Neural cell (in vitro differentiated cells): ENCODE data around the gene OR5I1. TPM values are rescaled to one million over a fixed set of nuclear protein-coding genes. Genes with fewer than 3 reads are reported as not detected.

Experiments
- H2AFZ ChIP-seq: fragments of 200-600, 300-800 bp; sonication (generic), shearing (Covaris generic); 2 replicates; pipeline ENCODE4 v1.6.0; 2014; ENCODE audit warnings: low read depth, mild to moderate bottlenecking, antibody characterized with exemption, low read length, moderate library complexity
- H3F3A ChIP-seq: fragments of 200-600 bp; shearing (Covaris generic); 2 replicates; pipeline ENCODE4 v1.6.1; 2016; ENCODE audit warnings: mild to moderate bottlenecking, moderate library complexity, mixed read lengths, antibody characterized with exemption, low read length; ENCODE audit not compliant: insufficient read depth, poor library complexity, severe bottlenecking
- H3K27ac ChIP-seq: fragments of 200-600, 300-800 bp; sonication (generic), shearing (Covaris generic); 2 replicates; pipeline ENCODE4 v1.5.1; 2014; ENCODE audit warnings: mild to moderate bottlenecking, low read length, moderate library complexity
- H3K27me3 ChIP-seq: fragments of 300-800, 200-600 bp; sonication (generic), shearing (Covaris generic); 2 replicates; pipeline ENCODE4 v1.6.0; 2014; ENCODE audit warnings: mild to moderate bottlenecking, low read depth, low read length, moderate library complexity; ENCODE audit not compliant: insufficient read depth
- H3K36me3 ChIP-seq: fragments of 300-800, 200-600 bp; sonication (generic), shearing (Covaris generic); 2 replicates; pipeline ENCODE4 v1.5.1; 2014; ENCODE audit warnings: mild to moderate bottlenecking, antibody characterized with exemption, low read length, moderate library complexity; ENCODE audit not compliant: insufficient read depth
- H3K4me2 ChIP-seq: fragments of 300-800, 200-600 bp; sonication (generic), shearing (Covaris generic); 2 replicates; pipeline ENCODE4 v1.6.0; 2014; ENCODE audit warnings: mild to moderate bottlenecking, low read length
- H3K4me3 ChIP-seq: fragments of 300-800, 200-600 bp; sonication (generic), shearing (Covaris generic); 2 replicates; pipeline ENCODE4 v1.5.1; 2014; ENCODE audit warnings: mild to moderate bottlenecking, low read length, moderate library complexity
- H3K79me2 ChIP-seq: fragments of 200-600 bp; shearing (Covaris generic); replicated peaks from 2 replicates; pipeline ENCODE4 v1.6.0; 2014; ENCODE audit warnings: mild to moderate bottlenecking, low read length, moderate library complexity; ENCODE audit not compliant: insufficient read depth
- H3K9ac ChIP-seq: fragments of 300-800, 200-600 bp; sonication (generic), shearing (Covaris generic); 2 replicates; pipeline ENCODE4 v1.6.1; 2016; ENCODE audit warnings: mild to moderate bottlenecking, low read length, mixed read lengths
- H3K9me2 ChIP-seq: fragments of 200-600 bp; shearing (Covaris generic); 2 replicates; pipeline ENCODE4 v1.6.1; 2016; ENCODE audit warnings: mild to moderate bottlenecking, low read length, mixed read lengths; ENCODE audit not compliant: insufficient read depth
- H3K9me3 ChIP-seq: fragments of 200-600, 300-800 bp; sonication (generic), shearing (Covaris generic); 2 replicates; pipeline ENCODE4 v1.6.1; 2016; ENCODE audit warnings: mild to moderate bottlenecking, mixed run types, low read length, moderate library complexity, mixed read lengths
- H4K20me1 ChIP-seq: fragments of 200-600 bp; shearing (Covaris generic); 2 replicates; pipeline ENCODE4 v1.6.1; 2016; ENCODE audit warnings: mild to moderate bottlenecking, mixed run types; ENCODE audit not compliant: insufficient read depth
- EP300 ChIP-seq: fragments of 450-650 bp; conservative IDR thresholded peaks from 2 replicates; pipeline ENCODE4 v1.6.1; 2014; ENCODE audit warnings: antibody characterized with exemption, mild to moderate bottlenecking, moderate library complexity; ENCODE audit not compliant: poor library complexity, severe bottlenecking
- EZH2 ChIP-seq: fragments of 200-600, 300-800 bp; shearing (Covaris generic), sonication (generic); IDR thresholded peaks from 2 replicates; pipeline ENCODE4 v1.6.1; 2014; ENCODE audit warnings: antibody characterized with exemption, low read length, borderline replicate concordance, mild to moderate bottlenecking; ENCODE audit not compliant: insufficient read depth, poor library complexity, severe bottlenecking
- MXI1 ChIP-seq: fragments of 450-650 bp; conservative IDR thresholded peaks from 2 replicates; pipeline ENCODE4 v1.6.1; 2014; ENCODE audit warnings: antibody characterized with exemption, mild to moderate bottlenecking; ENCODE audit not compliant: poor library complexity, severe bottlenecking
- POLR2AphosphoS5 ChIP-seq: IDR thresholded peaks from 2 replicates; pipeline ENCODE4 v1.6.1; 2012
- RAD21 ChIP-seq: fragments of 450-650 bp; conservative IDR thresholded peaks from 2 replicates; pipeline ENCODE4 v1.6.1; 2014; ENCODE audit warnings: antibody characterized with exemption, mild to moderate bottlenecking, moderate library complexity
- SMC3 ChIP-seq: fragments of 450-650 bp; conservative IDR thresholded peaks from 2 replicates; pipeline ENCODE4 v1.6.1; 2014; ENCODE audit warnings: antibody characterized with exemption, mild to moderate bottlenecking, moderate library complexity; ENCODE audit not compliant: poor library complexity
- TAF1 ChIP-seq: IDR thresholded peaks from 2 replicates; pipeline ENCODE4 v1.6.1; 2012; ENCODE audit warnings: low read depth
- polyA minus RNA-seq: library from RNA; depleted of rRNA, polyadenylated mRNA; stranded (reverse); fragments of >200 nt; gene quantifications from 2 replicates; pipeline ENCODE4 v1.2.3, GENCODE V29; 2014
- polyA plus RNA-seq: library from polyadenylated mRNA; depleted of rRNA; stranded (reverse); fragments of >200 nt; gene quantifications from 2 replicates; pipeline ENCODE4 v1.2.3, GENCODE V29; 2014
- TF ChIP-seq, protein P1 (sequence below): fragments of 450-650 bp; IDR thresholded peaks from 2 replicates; pipeline ENCODE4 v1.5.1; 2014; ENCODE audit warnings: antibody characterized with exemption, mild to moderate bottlenecking, moderate library complexity; ENCODE audit not compliant: poor library complexity, severe bottlenecking
- TF ChIP-seq, protein P2 (sequence below): IDR thresholded peaks from 2 replicates; pipeline ENCODE4 v1.6.1; 2012; ENCODE audit warnings: borderline replicate concordance

OR5I1 gene
- polyA plus RNA-seq: not detected in 2 replicates
- polyA minus RNA-seq: not detected in 2 replicates

DNA sequence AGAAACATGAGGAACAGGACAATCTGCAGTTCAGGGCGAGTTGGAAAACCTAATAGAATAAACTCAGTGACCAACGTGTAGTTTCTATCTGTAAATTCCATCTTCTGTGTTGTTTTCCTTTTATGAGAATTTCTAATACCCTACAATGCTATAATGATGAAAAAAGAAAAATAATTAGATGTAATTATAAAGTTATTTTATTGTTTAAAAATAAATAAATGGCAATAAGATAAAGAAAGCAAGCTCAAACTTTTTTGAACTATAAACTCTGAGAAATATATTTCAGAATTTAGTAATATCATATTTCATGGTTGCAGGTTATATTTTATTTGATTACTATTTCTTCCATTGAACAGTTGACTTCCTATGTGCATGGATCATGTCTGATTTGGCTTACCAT is at the start of gene OR5I1:
Gene OR5I1 (minus strand): TSS at position 101 of the 400 bp plus-strand sequence. CDS start 0 bp downstream, at position 101.
- Histone ChIP-seq H3K4me2 (no peak within 1 kb of the TSS), H3K4me3 (no peak within 1 kb of the TSS), H3K27me3 (no peaks in the 10 kb centered on the region), H3K9me3 (no peaks in the 10 kb centered on the region), H2AFZ (no peak within 1 kb of the TSS), H3K9ac (no peak within 1 kb of the TSS), H3F3A (no peaks in the 10 kb centered on the region), H4K20me1 (no peaks in the 10 kb centered on the region), H3K36me3 (no peaks in the 10 kb centered on the region), H3K79me2 (no peaks in the 10 kb centered on the region), H3K9me2 (no peaks in the 10 kb centered on the region), H3K27ac (no peak within 1 kb of the TSS)
- TF ChIP-seq TAF1 (no peak), RAD21 (no peak), EP300 (no peak), SMC3 (no peak), POLR2AphosphoS5 (no peak), EZH2 (no peak), MXI1 (no peak)
- TF ChIP-seq, protein P1, sequence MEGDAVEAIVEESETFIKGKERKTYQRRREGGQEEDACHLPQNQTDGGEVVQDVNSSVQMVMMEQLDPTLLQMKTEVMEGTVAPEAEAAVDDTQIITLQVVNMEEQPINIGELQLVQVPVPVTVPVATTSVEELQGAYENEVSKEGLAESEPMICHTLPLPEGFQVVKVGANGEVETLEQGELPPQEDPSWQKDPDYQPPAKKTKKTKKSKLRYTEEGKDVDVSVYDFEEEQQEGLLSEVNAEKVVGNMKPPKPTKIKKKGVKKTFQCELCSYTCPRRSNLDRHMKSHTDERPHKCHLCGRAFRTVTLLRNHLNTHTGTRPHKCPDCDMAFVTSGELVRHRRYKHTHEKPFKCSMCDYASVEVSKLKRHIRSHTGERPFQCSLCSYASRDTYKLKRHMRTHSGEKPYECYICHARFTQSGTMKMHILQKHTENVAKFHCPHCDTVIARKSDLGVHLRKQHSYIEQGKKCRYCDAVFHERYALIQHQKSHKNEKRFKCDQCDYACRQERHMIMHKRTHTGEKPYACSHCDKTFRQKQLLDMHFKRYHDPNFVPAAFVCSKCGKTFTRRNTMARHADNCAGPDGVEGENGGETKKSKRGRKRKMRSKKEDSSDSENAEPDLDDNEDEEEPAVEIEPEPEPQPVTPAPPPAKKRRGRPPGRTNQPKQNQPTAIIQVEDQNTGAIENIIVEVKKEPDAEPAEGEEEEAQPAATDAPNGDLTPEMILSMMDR: no peak
- TF ChIP-seq, protein P2, sequence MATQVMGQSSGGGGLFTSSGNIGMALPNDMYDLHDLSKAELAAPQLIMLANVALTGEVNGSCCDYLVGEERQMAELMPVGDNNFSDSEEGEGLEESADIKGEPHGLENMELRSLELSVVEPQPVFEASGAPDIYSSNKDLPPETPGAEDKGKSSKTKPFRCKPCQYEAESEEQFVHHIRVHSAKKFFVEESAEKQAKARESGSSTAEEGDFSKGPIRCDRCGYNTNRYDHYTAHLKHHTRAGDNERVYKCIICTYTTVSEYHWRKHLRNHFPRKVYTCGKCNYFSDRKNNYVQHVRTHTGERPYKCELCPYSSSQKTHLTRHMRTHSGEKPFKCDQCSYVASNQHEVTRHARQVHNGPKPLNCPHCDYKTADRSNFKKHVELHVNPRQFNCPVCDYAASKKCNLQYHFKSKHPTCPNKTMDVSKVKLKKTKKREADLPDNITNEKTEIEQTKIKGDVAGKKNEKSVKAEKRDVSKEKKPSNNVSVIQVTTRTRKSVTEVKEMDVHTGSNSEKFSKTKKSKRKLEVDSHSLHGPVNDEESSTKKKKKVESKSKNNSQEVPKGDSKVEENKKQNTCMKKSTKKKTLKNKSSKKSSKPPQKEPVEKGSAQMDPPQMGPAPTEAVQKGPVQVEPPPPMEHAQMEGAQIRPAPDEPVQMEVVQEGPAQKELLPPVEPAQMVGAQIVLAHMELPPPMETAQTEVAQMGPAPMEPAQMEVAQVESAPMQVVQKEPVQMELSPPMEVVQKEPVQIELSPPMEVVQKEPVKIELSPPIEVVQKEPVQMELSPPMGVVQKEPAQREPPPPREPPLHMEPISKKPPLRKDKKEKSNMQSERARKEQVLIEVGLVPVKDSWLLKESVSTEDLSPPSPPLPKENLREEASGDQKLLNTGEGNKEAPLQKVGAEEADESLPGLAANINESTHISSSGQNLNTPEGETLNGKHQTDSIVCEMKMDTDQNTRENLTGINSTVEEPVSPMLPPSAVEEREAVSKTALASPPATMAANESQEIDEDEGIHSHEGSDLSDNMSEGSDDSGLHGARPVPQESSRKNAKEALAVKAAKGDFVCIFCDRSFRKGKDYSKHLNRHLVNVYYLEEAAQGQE: no peak

DNA sequence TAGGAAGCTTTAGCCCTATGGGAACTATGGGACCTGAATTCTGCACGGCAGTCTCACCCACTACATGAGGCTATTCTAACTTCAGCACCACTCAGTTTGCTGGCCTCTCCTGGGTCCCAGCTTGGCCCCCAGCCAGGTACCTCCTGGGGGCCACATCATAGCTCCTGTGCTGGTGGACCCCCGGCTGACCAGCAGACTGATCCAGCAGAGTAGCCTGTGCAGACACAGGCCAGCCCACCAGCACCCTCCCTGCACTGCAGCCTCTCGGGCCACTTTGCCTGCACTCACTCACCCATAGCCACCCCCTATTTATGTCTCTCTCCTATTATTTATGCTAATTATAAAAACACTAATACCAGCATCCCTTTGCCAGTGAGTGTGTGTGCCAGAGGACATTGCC is 34.7 kb upstream of the OR5I1 start:
- TF ChIP-seq, protein P1: no peak
- TF ChIP-seq EZH2 (no peak), RAD21 (no peak), TAF1 (no peak), MXI1 (no peak)
- TF ChIP-seq, protein P2: no peak

More for the DNA sequence above, 34.7 kb upstream of the OR5I1 start:
- Histone ChIP-seq H3K27me3 (no peaks in the 10 kb centered on the region), H3K36me3 (no peaks in the 10 kb centered on the region), H3F3A (no peaks in the 10 kb centered on the region), H3K9me3 (no peaks in the 10 kb centered on the region), H2AFZ (no peak overlapping the region), H3K27ac (no peak overlapping the region), H4K20me1 (no peaks in the 10 kb centered on the region), H3K9me2 (no peaks in the 10 kb centered on the region), H3K79me2 (no peaks in the 10 kb centered on the region), H3K4me2 (no peak overlapping the region), H3K4me3 (no peak overlapping the region), H3K9ac (no peak overlapping the region)
